Limb (tissue), 2 donors: ENCODE measurements around the gene IL11.

Experiments used
- DNase-seq, 2 donors: peaks; one replicate each; pipeline ENCODE4 v3.0.0-alpha.2; 2016; ENCODE audit errors: extremely low spot score in 2 of 2

Gene IL11

DNA sequence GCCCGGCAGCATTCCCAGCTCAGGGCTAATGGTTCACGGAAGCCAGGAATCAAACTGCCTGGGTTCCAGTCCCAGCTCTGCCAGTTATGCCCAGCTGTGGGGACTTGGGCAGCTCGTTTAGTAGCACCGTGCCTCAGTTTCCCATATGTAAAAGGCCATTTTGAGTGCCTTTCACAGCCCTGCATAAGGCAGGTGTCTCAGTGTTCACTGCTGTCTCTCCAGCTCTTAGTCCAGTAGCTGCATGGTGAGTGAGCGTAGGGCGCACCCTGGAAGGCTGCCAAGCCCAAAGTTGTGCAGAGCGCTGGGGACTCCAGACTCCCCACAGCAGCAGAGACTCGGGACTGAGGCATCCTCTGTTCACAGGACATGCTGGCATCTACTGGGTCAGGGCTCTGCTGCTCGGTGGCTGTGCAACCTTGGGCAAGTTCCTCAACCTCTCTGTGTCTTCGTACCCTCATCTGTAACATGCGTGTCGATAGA, 21.0 kb upstream of the IL11 start:
- no peak for DNase-seq

DNA sequence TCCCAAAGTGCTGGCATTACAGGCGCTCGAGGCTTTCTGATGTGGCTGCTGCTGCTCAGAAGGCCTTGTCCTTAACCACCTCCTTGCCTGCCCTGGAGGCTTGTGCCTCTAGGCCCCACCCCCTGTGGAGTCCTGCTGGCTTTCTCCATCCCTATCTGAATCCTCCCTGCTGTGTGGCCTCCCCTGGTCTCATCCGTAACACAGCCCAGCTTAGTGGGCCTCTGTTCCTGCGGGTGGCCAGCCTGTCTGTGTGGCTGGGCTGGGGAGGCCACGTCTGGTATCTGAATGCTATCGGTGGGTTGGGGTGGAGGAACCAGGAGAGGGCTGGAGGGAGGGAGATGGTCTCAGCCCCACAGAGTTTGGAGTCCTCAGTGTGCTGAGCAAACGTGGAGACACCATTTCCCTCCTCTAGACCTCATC, 20.2 kb upstream of the IL11 start:
- no peak for DNase-seq

DNA sequence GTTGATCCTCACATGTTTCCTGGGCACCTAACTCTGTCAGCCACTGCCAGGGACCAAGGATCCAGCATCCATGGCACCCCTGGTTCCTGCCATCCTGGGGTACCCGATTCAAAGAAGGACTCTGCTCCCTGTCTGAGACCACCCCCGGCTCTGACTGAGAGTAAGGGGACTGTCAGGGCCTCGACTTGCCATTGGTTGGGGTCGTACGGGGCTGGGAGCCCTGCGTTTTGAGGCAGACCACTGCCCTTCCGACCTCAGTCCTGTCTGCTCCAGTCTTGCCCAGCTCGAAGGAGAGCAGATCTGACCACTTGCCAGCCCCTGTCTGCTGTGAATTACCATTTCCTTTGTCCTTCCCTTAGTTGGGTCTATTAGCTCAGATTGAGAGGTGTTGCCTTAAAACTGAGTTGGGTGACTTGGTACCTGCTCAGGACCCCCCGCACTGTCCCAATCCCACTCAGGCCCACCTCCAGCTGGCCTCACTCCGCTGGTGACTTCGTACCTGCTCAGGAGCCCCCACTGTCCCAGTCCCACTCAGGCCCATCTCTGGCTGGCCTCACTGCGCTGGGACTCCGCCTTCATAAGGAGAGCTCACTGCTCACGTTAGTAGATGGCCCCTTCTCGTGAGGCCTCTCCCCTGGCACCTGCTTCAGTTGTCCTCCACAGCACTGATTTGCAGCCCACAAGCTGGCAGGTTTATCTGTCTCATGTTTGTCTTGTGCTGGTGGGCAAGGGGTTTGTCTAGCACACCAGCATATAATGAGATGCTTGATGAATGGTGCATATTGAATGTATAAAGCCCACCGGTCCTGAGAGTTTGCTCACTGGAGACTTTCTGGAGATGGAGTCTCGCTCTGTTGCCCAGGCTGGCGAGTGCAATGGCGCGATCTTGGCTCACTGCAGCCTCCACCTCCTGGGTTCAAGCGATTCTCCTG, 19.4 kb upstream of the IL11 start:
- no peak for DNase-seq

DNA sequence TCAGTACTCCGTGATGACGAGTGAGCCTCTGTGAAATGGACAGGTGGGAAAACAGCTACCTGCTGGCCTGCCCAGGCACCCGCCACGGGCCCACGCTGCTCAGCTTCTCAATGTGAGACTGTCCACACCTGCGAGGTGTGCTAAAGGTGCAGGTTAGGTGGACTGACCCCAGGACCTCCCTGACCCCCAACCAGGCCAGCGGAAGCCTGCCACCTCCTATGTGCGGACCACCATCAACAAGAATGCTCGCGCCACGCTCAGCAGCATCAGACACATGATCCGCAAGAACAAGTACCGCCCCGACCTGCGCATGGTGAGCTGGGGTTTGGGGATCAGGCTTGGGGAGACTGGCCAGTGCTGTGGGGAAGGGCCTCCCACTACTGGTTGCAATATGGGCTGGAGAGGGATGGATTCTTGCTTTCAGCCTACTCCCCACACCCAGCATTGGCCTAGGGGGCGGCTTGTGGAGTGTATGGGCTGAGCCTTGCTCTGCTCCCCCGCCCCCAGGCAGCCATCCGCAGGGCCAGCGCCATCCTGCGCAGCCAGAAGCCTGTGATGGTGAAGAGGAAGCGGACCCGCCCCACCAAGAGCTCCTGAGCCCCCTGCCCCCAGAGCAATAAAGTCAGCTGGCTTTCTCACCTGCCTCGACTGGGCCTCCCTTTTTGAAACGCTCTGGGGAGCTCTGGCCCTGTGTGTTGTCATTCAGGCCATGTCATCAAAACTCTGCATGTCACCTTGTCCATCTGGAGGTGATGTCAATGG, 17.7 kb upstream of the IL11 start:
- DNase-seq, result no peak

DNA sequence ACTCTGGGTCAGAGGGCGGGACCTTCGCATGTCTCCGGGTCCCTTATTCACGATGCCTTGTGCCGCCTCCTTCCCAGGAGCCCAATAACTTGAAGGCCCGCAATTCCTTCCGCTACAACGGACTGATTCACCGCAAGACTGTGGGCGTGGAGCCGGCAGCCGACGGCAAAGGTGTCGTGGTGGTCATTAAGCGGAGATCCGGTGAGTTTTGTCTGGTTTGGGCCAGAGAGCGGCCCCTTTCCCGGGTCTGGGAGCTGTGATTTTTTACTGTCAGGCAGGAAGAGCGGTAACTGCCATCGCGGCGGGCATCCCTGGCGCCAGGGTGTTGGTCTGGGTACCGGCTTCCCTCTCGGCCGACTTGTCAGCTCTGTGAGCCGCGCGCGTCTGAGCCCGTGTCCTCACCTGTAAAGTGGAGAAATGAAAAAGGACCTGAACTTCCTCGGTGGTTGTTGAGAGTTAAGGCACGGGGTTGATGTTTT, 16.3 kb upstream of the IL11 start:
- no peak for DNase-seq

DNA sequence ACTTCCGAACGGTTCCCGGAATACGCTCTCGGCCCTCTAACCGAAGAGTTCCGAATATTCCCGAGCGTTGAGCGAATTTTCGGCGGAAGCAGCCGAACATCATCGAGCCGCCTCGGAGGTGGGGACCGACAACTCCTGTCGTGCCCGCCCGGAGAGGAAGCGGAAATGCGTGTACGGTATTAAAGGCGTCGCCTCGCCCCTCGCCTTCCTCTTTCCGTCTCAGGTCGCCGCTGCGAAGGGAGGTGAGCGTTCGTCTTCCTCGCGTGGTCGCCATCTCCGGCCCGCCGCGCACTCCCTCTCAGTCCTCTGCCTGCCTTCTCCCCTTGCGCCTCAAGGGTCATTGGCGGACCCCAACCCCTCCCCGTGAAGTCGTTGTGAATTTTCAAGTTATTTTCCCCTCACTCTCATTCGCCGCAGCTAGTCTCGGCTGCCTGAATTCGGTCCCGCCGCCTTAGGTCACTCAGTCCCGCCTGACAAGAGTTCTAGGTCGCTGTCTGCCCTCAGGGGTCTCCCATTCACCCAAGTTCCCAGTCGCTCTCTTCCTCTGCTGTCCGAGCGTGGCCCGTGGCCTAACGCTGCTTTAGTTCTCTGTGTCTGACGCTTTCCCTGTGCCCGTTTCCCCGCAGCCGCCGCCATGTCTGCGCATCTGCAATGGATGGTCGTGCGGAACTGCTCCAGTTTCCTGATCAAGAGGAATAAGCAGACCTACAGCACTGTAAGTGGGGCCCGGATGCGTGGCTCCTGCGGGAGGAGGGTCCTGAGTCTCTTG, 15.6 kb upstream of the IL11 start, which contains the start of gene RPL28:
RPL28 (plus strand) TSS at position 209 of the 769 bp plus-strand sequence; CDS start at position 635, 426 bp downstream.
- peak; percentile 98 to 99 for DNase-seq

DNA sequence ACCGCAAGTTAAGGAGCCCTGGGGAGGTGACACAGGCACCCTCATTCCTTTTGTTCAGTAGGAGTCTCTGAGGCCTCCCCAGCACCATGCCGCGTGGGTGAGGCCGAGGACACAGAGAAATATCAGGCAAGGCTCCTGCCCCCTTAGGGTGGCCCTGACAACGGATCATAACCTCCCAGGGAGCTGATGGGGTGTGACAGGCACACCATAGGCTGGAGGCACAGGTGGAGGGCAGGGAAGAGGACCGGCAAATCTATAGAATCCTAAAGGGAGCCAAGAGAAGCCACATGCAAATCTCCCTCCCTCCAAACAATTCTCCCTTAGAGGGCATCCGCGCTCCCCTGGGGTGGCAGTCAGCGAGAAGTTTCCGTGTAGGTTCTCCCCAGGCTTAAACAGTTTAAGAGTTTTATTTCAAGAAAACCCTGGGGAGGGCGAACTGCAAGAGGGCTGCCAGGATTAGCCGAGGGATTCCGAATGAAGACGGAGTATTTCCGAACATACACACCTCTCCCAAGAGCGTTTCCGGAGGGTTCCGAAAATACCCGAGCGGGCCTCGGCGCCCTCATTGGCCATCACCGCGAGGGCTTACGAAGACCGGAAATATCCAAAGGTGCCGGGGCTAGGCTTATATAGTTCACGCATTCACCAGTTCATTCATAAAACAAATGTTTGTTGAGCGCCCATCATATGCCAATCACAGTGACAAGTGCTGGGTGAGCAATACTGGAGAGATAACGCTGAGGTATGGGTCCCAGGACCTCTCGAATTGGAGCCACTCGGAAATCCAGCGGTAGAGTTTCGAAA, 14.9 kb upstream of the IL11 start:
- peak; percentile 94 to 96 for DNase-seq

DNA sequence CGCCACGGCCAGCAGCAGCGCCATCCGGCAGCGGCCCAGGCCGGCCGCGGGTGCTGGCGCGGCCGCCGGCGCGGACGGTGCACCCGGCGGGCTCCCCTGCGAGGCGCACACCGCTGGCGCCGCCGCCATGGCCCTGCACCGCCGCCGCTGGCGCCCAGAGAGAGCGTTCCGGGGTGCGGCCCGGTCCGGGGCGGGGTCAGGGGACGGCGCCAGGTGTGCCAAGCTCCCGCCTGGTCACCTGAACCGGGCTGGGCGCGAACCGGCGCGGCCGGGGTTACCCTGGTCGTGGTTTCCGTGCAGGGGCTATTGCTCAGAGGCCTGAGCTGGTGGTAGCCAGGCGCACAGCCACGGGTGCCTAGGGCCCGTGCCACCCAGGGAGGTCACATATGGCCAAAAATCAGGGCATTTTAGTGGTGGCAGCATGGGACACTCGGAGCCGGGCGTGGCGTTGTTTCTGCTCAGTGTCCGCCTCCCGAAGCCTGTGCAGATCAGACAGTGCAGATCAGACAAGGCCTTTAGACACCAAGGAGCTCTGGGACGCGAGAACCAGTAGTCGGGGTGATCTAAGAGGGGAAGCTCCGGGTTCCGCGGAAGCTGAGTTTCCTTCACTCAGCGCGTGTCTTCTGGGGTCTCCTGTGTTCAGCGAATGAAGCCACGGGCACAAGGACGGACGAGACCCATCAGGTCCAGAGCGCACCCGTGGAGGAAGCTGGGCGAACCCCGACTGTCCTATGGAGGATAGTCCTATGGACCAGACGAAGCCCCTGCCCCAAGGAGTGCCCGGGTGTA, 14.1 kb upstream of the IL11 start, which contains the start of gene TMEM238:
TMEM238 (minus strand) TSS at position 162 of the 789 bp plus-strand sequence; CDS start at position 129, 33 bp downstream.
- no peak for DNase-seq

DNA sequence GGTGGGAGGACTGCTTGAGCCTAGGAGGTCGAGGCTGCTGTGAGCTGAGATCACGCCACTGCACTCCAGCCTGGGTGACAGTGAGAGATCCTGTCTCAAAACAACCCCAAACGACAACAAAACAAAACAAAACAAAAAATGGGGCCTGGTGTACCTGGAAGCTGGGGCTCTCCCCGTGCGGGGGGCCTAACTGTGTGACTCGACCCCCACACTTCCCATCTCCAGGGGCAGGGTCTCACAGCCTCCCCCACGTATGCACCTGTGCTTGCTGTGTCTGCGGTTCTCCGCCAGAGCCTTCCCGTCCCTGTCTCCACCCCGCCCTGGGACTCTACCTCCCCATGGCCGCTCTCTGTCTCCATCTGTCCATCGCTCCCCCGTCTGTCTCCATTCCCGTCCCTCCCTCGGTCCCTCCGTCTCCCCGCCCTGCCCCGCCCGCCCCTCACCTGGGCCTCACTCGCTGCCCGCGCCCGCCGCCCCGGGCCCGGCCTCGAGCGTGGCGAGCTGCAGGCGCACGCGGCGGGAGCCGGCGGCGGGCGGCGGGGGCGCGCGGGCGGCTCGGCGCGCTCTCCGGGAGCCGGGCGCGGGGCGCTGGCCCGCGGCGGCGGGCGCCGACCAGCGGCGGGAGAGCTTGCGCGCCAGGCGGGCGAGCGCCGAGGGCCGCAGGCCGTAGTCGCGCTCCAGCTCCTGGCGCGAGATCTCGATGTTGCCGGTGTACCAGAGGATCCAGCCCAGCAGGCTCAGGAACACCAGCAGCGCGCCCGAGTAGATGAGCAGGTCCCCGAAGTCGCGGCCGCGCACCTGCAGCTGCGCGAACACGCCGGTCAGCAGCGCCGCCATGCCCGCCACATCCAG, 13.2 kb upstream of the IL11 start:
- peak; percentile 50 to 71 for DNase-seq

DNA sequence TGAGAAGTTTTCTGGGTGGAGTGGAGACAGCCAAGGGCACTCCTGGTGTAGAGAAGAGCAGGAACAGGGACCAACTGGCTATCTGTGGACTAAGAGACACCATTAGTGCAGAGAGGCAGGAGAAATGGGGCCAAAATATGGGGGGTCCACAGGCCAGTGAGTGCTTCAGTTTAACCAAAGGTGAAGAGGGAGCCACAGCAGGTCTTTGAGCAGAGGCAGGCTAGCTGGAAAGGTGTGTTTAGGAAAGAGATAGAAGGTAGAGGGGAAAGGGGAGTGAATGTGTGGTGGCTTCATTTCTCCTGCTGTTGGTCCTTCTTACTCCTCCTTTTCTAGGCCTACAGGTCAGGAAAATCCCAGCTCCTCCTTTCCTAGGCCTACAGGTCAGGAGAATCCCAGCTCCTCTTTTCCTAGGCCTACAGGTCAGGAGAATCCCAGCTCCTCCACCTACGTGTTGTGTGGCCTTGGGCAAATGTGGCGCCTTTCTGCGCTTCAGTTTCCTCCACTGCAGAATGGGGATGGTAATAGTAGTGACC, 12.3 kb upstream of the IL11 start:
- DNase-seq, result no peak

DNA sequence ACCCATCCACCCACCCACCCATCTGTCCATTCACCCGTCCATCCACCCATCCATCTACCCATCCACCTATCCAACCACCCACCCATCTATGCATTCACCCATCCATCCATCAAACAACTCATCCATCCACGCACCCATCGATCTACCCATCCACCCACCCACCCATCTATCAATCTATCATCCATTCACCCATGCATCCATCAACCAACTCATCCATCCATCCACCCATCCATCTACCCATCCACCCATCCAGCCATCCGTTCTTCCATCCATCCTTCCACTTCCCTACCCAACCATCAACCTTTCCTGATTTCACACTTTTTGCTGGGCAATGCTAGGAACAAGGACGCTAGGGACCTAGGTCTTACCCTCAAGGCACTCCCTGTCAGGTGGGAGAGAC, 11.8 kb upstream of the IL11 start:
- no peak for DNase-seq

DNA sequence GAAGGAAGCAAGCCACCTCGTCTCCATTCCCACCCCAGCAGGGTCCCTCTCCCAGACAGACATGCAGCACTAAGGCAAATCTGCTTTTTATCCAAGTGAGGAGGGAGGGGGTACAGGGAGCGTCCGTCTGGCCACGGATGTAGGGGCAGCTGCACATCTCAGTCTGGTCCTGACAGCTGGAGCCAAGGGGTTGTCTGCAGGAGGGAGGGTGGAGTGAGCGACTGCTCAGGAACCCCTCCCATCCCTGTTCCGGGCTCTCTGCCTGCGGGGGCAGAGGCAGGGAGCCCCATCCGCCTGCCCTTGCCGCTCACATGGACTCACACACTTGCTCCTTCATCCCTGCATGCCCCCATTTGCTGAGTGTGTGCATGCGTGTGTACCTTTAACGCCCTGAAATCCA, 8.9 kb upstream of the IL11 start:
- DNase-seq, result peak; percentile 68 to 69

DNA sequence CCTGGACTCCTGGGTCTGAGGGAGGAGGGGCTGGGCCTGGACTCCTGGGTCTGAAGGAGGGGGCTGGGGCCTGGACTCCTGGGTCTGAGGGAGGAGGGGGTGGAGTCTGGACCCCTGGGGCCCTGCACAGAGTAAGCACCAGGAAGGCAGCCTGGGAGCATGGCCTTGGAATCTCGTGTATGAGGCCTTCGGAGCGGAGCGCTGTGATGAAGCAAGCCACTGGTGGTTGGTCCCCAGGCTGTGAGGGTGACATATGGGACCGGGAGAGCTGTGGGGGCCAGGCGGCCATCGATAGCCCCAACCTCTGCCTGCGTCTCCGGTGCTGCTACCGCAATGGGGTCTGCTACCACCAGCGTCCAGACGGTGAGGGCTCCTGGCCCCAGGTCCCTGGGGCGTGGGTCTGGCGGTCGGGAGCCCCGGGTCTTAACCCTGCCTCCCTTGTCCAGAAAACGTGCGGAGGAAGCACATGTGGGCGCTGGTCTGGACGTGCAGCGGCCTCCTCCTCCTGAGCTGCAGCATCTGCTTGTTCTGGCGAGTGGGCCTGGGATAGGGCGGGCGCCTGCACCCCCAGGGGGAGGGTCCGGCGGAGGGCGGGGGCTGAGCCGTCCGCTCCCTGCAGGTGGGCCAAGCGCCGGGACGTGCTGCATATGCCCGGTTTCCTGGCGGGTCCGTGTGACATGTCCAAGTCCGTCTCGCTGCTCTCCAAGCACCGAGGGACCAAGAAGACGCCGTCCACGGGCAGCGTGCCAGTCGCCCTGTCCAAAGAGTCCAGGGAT, 7.3 kb upstream of the IL11 start:
- peak in 1 of 2 donors; percentile 63 for DNase-seq

DNA sequence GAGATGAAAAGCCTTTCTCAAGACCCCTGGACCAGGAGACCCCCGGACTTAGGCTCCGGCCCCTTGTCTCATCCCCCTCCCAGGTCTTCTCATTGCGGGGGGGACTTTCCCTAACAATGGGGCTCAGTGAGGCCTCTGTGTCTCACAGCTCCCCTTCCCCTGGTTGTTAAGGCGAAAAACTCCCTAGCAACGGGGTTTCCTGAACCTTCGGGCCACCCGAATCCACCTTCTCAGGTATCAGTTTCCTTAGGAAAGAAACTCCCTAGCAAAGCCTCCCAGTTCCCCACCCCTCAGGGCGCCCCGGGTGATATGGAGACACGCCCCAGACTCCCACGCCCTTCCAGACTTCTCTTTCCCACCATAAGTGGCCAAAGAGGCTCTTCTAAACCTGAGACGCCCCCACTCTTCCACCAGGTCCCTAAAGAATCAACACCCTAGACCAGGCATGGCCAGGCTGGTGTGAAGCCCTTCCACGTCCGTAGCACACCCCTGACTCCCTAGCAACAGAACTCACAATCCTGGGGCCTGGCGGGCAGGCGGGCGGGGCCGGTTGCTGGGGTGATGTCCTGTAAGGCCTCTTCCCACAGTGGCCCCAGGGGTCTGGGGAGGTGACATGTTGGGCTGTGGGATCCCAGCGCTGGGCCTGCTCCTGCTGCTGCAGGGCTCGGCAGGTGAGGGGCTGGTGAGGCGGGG, 6.1 kb upstream of the IL11 start, which contains the start of gene TMEM190:
TMEM190 (plus strand) TSS at position 586 of the 693 bp plus-strand sequence; CDS start at position 614, 28 bp downstream.
- DNase-seq, result no peak

DNA sequence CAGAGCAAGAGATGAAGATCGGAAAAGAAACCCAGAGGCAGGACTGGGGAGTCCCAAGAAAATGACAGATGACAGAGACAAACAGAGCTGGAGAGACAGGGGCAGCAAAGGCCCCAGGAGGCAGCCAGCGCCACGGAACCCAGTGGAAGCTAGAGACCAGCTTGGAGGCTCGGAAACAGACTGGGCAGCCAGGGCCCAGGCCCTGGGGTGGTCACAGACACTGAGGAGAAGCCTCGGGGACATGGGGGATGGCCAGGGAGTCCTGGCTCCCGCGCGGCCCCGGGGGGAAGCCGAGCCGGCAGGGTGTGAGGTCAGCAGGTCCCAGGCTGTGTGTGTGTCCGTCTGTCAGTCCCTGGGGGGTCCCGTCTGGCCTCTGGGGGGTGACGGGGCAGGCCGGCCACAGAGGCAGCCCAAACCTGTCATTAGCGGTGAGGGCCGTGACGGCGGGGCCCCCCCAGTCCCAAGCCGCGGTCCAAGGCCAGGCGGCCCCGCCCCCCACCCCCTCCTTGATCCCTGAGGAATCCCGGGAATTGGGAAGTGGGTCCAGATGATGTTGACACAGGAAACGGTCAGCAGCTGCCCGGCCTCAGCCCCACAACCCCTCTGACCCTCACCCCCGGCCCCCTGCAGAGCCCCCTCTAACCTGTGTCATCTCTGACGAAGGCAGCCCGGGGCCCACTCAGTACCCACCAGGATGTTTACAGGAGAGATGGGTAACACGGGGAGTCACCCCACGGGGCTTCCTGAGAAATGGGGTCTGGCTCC, 3.9 kb upstream of the IL11 start:
- DNase-seq, result no peak
